WERI-Rb-1 (cell line): Measurements from ENCODE around the gene CACNA1D.

Experiments used
- DNase-seq: peaks from one replicate; pipeline ENCODE4 v3.0.0-alpha.2; 2020
- H3K27ac ChIP-seq: fragments of 250-450 bp; sonication (Bioruptor Pico); 2 replicates; pipeline ENCODE4 v1.5.1; 2020; ENCODE audit warnings: mild to moderate bottlenecking, moderate library complexity
- H3K27me3 ChIP-seq: fragments of 250-450 bp; sonication (Bioruptor Pico); 2 replicates; pipeline ENCODE4 v1.5.1; 2021; ENCODE audit warnings: mild to moderate bottlenecking, low read depth, moderate library complexity; ENCODE audit not compliant: insufficient read depth, severe bottlenecking
- H3K36me3 ChIP-seq: fragments of 250-450 bp; sonication (Bioruptor Pico); 2 replicates; pipeline ENCODE4 v1.5.1; 2020; ENCODE audit warnings: mild to moderate bottlenecking, moderate library complexity
- H3K4me3 ChIP-seq: 2 replicates; pipeline ENCODE4 v1.5.1; 2011; ENCODE audit warnings: low read depth, mild to moderate bottlenecking, control low read depth, low read length
- H3K9me3 ChIP-seq: fragments of 250-450 bp; sonication (Bioruptor Pico); 2 replicates; pipeline ENCODE4 v1.5.1; 2021; ENCODE audit warnings: mild to moderate bottlenecking, moderate library complexity; ENCODE audit not compliant: severe bottlenecking
- TF ChIP-seq, protein P1 (sequence below): IDR thresholded peaks from 2 replicates; pipeline ENCODE4 v1.5.1; 2011; ENCODE audit warnings: low read depth, mild to moderate bottlenecking, control low read depth, inconsistent platforms, low read length

CACNA1D gene

DNA sequence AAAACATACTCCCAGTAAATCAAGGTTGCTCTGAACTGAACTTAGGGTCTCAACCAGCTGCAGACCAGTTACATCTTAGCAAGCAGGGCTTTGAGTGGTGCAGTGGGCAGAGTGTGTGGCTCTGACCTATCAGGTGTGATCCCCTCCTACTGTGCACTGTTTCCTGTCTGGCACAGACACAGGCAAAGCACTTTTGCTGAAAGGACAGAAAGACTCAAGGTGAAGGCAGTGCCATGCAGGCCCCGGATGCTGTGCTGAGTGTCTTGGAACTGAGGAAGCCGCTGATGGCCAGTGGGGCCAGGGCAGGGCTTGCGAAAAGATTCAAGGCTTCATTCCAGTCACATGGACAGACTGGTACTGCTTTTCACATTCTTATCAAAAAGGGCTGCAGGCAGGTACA is 85.2 kb downstream of the CACNA1D start:
- DNase-seq: no peak
- H3K36me3 ChIP-seq: no peaks in the 10 kb centered on the region
- no peaks in the 10 kb centered on the region for H3K9me3 ChIP-seq
- H3K4me3 ChIP-seq: no peak overlapping the region
- H3K27me3 ChIP-seq: no peaks in the 10 kb centered on the region
- TF ChIP-seq, protein P1, sequence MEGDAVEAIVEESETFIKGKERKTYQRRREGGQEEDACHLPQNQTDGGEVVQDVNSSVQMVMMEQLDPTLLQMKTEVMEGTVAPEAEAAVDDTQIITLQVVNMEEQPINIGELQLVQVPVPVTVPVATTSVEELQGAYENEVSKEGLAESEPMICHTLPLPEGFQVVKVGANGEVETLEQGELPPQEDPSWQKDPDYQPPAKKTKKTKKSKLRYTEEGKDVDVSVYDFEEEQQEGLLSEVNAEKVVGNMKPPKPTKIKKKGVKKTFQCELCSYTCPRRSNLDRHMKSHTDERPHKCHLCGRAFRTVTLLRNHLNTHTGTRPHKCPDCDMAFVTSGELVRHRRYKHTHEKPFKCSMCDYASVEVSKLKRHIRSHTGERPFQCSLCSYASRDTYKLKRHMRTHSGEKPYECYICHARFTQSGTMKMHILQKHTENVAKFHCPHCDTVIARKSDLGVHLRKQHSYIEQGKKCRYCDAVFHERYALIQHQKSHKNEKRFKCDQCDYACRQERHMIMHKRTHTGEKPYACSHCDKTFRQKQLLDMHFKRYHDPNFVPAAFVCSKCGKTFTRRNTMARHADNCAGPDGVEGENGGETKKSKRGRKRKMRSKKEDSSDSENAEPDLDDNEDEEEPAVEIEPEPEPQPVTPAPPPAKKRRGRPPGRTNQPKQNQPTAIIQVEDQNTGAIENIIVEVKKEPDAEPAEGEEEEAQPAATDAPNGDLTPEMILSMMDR: no peak
- H3K27ac ChIP-seq: no peak overlapping the region

DNA sequence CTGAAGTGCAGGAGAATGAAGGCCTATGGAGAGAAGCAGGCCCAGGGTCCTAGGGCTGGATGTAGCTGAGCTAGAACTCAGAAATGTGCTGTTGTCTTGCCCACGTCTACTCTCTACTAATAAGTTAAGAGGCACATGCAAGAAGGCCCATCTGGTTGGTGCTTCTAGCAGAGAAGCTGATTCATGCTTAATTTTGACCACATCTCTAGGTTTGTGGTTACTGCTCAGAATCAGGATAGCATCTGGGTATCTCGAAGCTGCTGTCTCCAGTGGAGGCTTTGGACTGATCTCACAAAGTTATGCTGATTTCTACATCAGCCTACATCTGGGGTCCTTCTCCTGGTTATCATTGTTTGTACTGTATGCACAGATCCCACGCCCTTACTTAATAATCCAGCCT is 87.3 kb downstream of the CACNA1D start:
- H3K27ac ChIP-seq: no peak overlapping the region
- H3K4me3 ChIP-seq: no peak overlapping the region
- H3K36me3 ChIP-seq: no peaks in the 10 kb centered on the region
- no peaks in the 10 kb centered on the region for H3K27me3 ChIP-seq
- DNase-seq: no peak
- H3K9me3 ChIP-seq: no peaks in the 10 kb centered on the region
- TF ChIP-seq, protein P1: no peak

DNA sequence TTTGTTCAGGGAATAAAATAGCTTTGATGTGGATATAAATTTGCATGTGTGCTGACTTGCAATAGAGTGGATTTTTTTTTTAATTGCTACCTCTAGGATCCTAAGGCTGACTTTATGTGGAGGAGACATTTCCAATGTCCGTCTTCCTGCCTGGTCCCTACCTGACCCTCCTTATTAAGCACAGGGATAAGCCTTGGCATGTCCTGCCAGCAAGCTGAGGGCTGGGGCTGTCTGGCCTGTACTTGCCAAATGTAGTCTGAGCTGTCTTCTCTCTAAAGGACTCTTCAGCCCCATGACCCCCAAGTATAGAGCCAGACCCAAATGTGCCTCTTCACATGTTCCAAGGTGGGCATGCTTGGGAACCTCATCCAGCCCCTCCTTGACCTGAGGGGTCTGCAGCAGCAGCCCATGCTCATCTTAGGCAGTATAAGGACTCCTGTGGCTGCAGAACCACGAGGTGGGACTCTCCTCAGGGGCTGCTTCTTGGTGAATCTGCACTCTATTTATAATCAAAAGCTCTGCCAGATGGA is 88.8 kb downstream of the CACNA1D start:
- TF ChIP-seq, protein P1: no peak

DNA sequence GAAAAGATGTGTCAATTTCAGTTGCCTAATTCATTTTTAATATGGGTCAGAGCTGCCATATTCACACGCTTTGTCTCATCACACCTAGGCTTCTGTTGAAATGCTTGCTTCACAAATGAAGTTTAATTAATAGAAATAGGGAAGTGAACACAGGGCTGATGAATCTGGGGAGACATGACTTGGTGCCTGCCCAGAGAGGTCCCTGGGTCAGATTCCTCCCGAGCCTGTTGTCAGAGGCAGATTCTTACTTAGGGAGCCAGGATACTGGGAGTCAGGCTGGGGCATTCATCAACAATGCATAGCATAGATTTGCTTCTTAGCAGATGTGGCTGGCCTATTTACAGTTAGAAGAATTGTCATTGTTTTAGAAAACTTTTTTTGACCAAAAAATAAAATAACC is 90.6 kb downstream of the CACNA1D start:
- TF ChIP-seq, protein P1: no peak
- no peaks in the 10 kb centered on the region for H3K36me3 ChIP-seq
- no peak for DNase-seq
- H3K9me3 ChIP-seq: no peaks in the 10 kb centered on the region
- no peaks in the 10 kb centered on the region for H3K27me3 ChIP-seq
- H3K4me3 ChIP-seq: no peak overlapping the region
- H3K27ac ChIP-seq: no peak overlapping the region

More for the DNA sequence above, 88.8 kb downstream of the CACNA1D start:
- no peak overlapping the region for H3K4me3 ChIP-seq
- no peaks in the 10 kb centered on the region for H3K27me3 ChIP-seq
- H3K36me3 ChIP-seq: no peaks in the 10 kb centered on the region
- peak overlapping the region; percentile 29 for H3K27ac ChIP-seq
- peak; percentile 32 for DNase-seq
- no peaks in the 10 kb centered on the region for H3K9me3 ChIP-seq

DNA sequence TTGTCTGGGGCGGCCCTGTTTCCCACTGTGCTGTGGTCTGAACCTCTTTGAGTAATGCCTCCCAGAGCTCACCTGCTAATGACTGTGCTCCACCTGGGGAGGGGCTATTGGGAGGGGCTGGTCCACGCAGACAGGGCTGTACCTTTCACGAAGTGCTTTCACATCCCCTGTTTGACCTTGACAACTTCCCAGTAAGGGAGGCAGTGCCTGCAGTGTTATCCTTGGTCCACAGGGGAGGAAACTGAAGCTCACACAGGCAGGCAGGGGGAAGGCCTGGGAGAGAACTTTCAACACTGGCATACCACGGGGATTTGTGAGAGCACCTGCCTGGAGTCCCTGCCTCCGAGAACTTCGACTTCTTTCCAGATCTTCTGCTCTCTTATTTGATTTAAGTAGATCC is 91.2 kb downstream of the CACNA1D start:
- no peak overlapping the region for H3K4me3 ChIP-seq
- no peaks in the 10 kb centered on the region for H3K9me3 ChIP-seq
- no peak for DNase-seq
- no peaks in the 10 kb centered on the region for H3K36me3 ChIP-seq
- TF ChIP-seq, protein P1: no peak
- no peak overlapping the region for H3K27ac ChIP-seq
- H3K27me3 ChIP-seq: no peaks in the 10 kb centered on the region

DNA sequence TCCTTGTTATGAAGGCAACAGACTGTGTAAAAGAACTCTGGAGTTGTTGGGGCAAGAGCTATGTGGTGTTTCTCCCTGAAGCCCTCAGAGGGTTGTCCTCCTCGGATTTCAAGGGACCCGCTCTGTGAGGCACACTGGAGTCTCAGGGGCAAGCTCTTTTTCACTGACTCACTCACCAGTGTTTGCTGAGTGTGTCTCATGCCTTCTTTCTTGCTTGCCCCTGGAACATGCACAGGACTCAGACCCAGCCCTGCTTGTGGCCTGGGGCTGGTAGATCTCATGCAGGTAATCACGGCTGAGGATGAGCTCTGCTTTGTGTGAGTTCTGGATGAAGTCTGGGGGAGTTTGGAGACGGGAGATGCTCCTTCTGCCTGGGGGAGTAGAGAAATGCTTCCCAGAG is 93.7 kb downstream of the CACNA1D start:
- Histone ChIP-seq H3K9me3 (no peaks in the 10 kb centered on the region), H3K27me3 (no peaks in the 10 kb centered on the region), H3K4me3 (no peak overlapping the region), H3K27ac (no peak overlapping the region), H3K36me3 (no peaks in the 10 kb centered on the region)
- no peak for DNase-seq
- TF ChIP-seq, protein P1: no peak
